GM18508 (cell line): Measurements from ENCODE around the gene NUDT17.

Experiments
- ATAC-seq: cut with Tn5 transposase; IDR thresholded peaks from one replicate; pipeline ENCODE4 v1.9.1; 2021; ENCODE audit warnings: moderate number of reproducible peaks; ENCODE audit not compliant: insufficient read depth, unreplicated experiment

The NUDT17 gene

DNA sequence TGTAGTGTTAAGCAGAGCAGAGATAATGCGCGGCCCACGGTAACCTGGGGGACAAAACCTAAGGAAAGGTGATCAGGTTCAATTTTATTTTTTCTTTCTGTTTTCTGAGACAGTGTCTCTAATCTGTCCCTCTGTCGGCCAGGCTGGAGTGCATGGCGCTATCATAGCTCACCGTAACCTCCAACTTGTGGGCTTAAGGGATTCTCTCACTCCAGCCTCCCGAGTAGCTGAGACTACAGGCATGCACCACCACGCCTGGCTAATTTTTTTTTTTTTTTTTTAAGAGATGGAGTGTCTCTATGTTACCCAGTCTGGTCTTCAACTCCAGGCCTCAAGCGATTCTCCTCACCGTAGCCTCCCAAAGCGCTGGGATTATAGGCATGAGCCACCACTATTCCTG is 41.0 kb downstream of the NUDT17 start:
- no peak for ATAC-seq

DNA sequence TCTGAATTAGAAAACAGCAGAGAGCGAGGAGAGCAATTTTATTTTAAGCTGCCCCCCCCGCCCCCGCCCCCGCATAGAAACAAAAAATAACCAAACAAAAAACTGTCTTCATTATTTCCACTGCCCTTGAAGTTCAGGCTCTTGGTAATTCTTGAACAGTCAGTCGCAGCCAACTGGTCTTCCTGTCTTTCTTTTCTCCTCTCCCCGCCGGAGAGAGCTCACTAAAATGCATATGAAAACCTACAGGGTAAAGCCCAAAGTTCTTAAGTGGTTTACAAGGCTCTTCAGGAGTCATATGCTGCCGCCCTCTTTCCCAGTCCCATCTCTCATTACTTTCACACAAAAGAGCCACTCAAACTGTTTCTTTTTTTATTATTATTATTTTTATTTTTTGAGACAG is 41.4 kb downstream of the NUDT17 start:
- ATAC-seq = no peak

DNA sequence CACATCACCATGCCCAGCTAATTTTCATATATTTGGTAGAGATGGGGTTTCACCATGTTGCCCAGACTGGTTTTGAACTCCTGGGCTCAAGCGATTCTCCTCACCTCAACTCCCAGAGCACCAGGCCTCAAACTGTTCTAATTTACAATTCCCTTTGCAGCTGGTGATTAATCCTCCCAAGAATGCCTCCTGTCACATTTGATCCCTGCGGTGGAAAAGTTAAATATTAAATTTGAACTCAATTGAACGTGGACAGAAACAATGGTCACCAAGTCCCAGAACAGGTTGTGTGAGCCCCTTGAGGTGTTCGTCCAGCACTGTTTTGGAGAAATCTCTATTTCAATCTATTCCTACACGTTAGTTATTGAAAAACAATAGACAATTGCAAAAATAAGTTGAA is 42.2 kb downstream of the NUDT17 start:
- no peak for ATAC-seq

DNA sequence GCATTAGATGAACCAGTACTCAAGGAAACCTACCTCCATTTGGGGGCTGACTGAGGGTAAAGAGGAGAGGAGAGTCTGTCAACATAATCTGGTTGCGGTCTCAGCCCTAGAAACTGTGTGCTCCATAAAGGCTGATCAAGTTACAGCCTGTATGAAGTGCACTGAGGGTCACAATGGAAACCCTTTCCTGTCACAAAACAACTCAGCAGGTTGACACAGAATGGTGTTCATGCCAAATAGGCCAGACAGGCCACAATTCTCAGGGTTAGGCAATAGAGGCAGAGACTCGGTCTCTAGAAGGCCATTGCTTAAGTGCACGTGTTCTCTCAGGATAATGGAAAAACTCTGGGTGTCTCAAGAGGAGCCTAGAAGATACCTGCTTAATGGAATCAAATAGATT is 44.3 kb downstream of the NUDT17 start:
- ATAC-seq = no peak

- no peak for ATAC-seq
Observed at GRCh38 chr1:145891143-145891542, 45.7 kb downstream of the NUDT17 start.

DNA sequence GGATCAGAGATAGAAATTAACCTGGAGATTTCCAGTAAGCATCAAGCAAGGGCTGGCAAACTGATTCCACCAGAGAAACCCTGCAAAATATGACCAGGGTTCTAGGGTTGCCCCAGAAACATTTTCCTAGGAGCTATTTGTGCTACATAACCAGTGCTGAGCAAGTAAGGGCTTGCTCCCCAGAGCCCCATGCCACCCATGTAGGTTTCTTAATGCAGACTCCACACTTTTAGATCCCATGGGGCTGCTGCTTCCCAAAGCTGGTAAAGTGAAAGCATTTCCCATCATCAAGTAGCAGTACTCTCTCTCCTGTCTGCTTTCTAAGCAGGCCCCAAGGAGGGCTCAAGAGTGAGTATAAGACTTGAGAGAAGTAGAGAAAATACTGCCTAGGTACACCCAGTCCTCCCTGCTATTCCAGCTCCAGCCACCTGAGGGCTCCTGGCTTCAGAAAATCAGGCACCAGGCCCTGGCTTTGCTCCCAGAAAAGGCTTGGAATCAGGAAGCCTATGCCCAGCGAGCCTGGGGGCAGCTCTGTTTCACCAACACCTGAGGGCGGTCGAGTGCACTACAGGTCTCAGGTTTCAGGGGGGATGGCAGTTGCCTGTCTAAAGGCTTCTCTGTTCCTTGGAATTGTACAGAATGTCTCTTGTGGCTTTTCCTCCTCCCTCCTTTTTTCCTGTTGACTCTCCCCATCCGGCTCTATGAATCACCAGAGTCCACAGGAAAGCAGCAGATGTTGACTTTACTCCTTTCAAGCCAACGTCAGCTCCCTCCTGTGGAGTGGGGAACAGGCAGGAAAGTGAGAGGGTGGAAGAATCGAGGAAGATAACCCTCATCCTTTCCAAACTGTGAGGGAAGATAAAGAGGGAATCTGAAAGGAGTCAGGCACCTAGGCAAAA is 46.4 kb downstream of the NUDT17 start:
- ATAC-seq = no peak

GRCh38 chr1:145892486-145893087 is 47.2 kb downstream of the NUDT17 start:
- no peak for ATAC-seq

GRCh38 chr1:145893306-145894055 is 48.1 kb downstream of the NUDT17 start:
- ATAC-seq = no peak

DNA sequence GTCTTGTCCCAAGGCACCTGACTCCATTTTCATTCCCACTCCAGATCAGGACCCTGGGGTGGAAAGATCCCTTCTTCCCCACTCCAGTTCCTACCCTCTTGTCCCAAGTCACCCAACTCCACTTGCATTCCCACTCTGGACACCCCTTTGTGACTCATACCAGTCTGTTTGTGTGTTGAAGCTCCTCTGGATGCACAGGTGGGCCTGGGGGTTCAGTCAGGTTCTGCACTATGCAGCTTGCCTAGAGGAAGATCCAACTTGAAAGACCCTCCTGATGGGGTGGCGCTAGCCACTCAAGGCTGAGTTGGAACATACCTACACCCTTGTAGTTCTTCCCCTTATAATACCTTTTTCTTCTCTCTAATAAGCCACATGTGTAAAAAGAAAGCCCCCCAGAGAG is 50.0 kb downstream of the NUDT17 start:
- ATAC-seq = no peak

DNA sequence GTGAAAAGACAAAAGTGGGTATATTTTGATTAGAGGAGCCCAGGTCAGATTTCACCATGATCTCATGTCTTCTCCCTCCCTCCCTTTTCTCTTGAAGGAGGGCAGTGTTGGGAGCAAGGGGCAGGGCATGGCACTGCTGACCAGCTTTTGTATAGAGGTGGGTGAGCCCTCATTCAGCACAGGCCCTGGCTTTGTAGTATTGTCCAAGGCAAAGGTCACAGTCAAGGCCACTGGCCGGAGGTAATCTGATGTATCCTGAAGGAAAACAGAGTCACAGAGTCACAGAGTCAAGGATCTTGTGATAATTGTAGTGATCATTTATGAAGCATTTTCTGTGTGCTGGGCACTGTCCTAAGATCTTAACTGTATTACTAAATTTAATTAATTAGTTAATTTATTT is 52.5 kb downstream of the NUDT17 start:
- no peak for ATAC-seq
